Common myeloid progenitor, CD34-positive (primary cell): Measurements from ENCODE around the gene SMARCC2.
A peak's percentile ranks its signal among the peaks of the same experiment; 100 is the strongest.

Experiments used
- CTCF ChIA-PET: fragments of 350-600 bp; sonication (Branson Sonifier 250); formaldehyde crosslinking; loops from one replicate; lab custom pipeline; 2021; ENCODE audit warnings: antibody characterized with exemption; lab: Charles Lee
- POLR2A ChIA-PET: fragments of 350-600 bp; sonication (Branson Sonifier 250); formaldehyde crosslinking; loops from one replicate; lab custom pipeline; 2021; ENCODE audit warnings: antibody characterized with exemption; lab: Charles Lee
- DNase-seq, 3 donors: peaks; one replicate each; pipeline versions ENCODE4 v3.0.0 to v3.0.0-alpha.2; 2013
- H3K27ac ChIP-seq, 2 experiments: 1 replicate in 1 of 2; 2 replicates in 1 of 2; pipeline ENCODE4 v1.7.0; 2013; ENCODE audit warnings: inconsistent platforms in 2 of 2, low read length in 2 of 2, mild to moderate bottlenecking in 2 of 2, low read depth in 1 of 2, moderate library complexity in 1 of 2; ENCODE audit not compliant: severe bottlenecking in 2 of 2, insufficient read depth in 1 of 2, poor library complexity in 1 of 2
- H3K27me3 ChIP-seq, 5 experiments: replicated peaks in 2 of 5; 1 replicate in 3 of 5; 2 replicates in 2 of 5; pipeline versions ENCODE4 v1.6.1 to v1.7.0; 2013; ENCODE audit warnings: low read length in 4 of 5, mild to moderate bottlenecking in 2 of 5, moderate library complexity in 2 of 5, inconsistent platforms in 1 of 5; ENCODE audit not compliant: insufficient read depth in 5 of 5, control insufficient read depth in 4 of 5
- H3K36me3 ChIP-seq, 4 experiments: 1 replicate in 2 of 4; 2 replicates in 2 of 4; pipeline versions ENCODE4 v1.6.1 to v1.7.0; 2013; ENCODE audit warnings: low read length in 3 of 4, control low read depth in 1 of 4, mild to moderate bottlenecking in 1 of 4; ENCODE audit not compliant: control insufficient read depth in 4 of 4, insufficient read depth in 4 of 4
- H3K4me1 ChIP-seq, 4 experiments: 1 replicate in 3 of 4; 2 replicates in 1 of 4; pipeline versions ENCODE4 v1.6.1 to v1.7.1; 2013; ENCODE audit warnings: low read length in 3 of 4, mild to moderate bottlenecking in 3 of 4, control low read depth in 1 of 4, inconsistent platforms in 1 of 4, moderate library complexity in 1 of 4; ENCODE audit not compliant: control insufficient read depth in 4 of 4, insufficient read depth in 4 of 4; ENCODE audit errors: control extremely low read depth in 1 of 4
- H3K4me3 ChIP-seq, 7 experiments: 1 replicate in 4 of 7; 2 replicates in 3 of 7; pipeline versions ENCODE4 v1.5.1 to v1.7.0; 2013; ENCODE audit warnings: mild to moderate bottlenecking in 7 of 7, low read length in 6 of 7, moderate library complexity in 6 of 7, inconsistent platforms in 2 of 7, low read depth in 2 of 7, control low read depth in 1 of 7; ENCODE audit not compliant: insufficient read depth in 4 of 7, control insufficient read depth in 1 of 7; ENCODE audit errors: extremely low read depth in 1 of 7
- H3K9me3 ChIP-seq, 5 experiments: 1 replicate in 4 of 5; 2 replicates in 1 of 5; pipeline versions ENCODE4 v1.6.1 to v1.7.1; 2013; ENCODE audit warnings: low read length in 4 of 5, mild to moderate bottlenecking in 2 of 5, inconsistent platforms in 1 of 5, low read depth in 1 of 5, moderate library complexity in 1 of 5; ENCODE audit not compliant: control insufficient read depth in 4 of 5, insufficient read depth in 2 of 5; ENCODE audit errors: control extremely low read depth in 1 of 5
- WGBS: methylation state at CpG from one replicate; pipeline ENCODE4 v1.1.5; 2013; ENCODE audit not compliant: insufficient coverage; 5-methylcytosine and 5-hydroxymethylcytosine counted together

SMARCC2 gene

GRCh38 chr12:56154818-56155217 lies 34.5 kb downstream of the SMARCC2 start:
- no peaks in the 10 kb centered on the region for H3K27me3 ChIP-seq
- ChIA-PET CTCF (interaction anchor here (0.7 to 3.1 kb wide), 13 partner anchors 8 to 88 kb away, joined by 3 to 15 read pairs (median 3); partner anchors contain the start of genes ESYT1, SMARCC2 and ZC3H10), POLR2A (no interaction called here)
- H3K4me3 ChIP-seq, result no peak overlapping the region
- no peak overlapping the region for H3K27ac ChIP-seq
- DNase-seq, result no peak
- H3K9me3 ChIP-seq, result no peaks in the 10 kb centered on the region
- peaks cover 0 to 17% (median 12%) of the 10 kb centered on the region in 4 experiments for H3K36me3 ChIP-seq
- no CpG with 5 or more reads among the region's 5 CpGs for WGBS
- peaks cover 10 to 58% (median 46%) of the 10 kb centered on the region in 4 experiments for H3K4me1 ChIP-seq

- WGBS, result no CpG with 5 or more reads among the region's 1 CpG
- CTCF ChIA-PET, result interaction anchor here (0.7 to 3.1 kb wide), 13 partner anchors 9 to 87 kb away, joined by 3 to 15 read pairs (median 3); partner anchors contain the start of genes ESYT1, SMARCC2 and ZC3H10
- no peak overlapping the region for H3K27ac ChIP-seq
- no peaks in the 10 kb centered on the region for H3K9me3 ChIP-seq
- POLR2A ChIA-PET, result no interaction called here
- H3K36me3 ChIP-seq, result peaks cover 0 to 13% (median 8%) of the 10 kb centered on the region in 4 experiments
- H3K4me3 ChIP-seq, result no peak overlapping the region
- DNase-seq, result no peak
- peaks cover 6 to 53% (median 41%) of the 10 kb centered on the region in 4 experiments for H3K4me1 ChIP-seq
- H3K27me3 ChIP-seq, result no peaks in the 10 kb centered on the region
These were observed 35.0 kb downstream of the SMARCC2 start for GRCh38 chr12:56154246-56154771.

GRCh38 chr12:56153678-56154065 lies 35.6 kb downstream of the SMARCC2 start:
- peaks cover 3 to 46% (median 36%) of the 10 kb centered on the region in 4 experiments for H3K4me1 ChIP-seq
- no peak overlapping the region for H3K27ac ChIP-seq
- DNase-seq, result no peak
- ChIA-PET POLR2A (no interaction called here), CTCF (interaction anchor here (0.9 to 3.1 kb wide), 5 partner anchors 10 to 86 kb away, joined by 3 to 15 read pairs (median 4); partner anchors contain the start of gene ESYT1)
- 100% methylated on average over 3 of the region's 5 CpGs for WGBS
- no peaks in the 10 kb centered on the region for H3K27me3 ChIP-seq
- peaks cover 0 to 13% (median 8%) of the 10 kb centered on the region in 4 experiments for H3K36me3 ChIP-seq
- peak overlapping the region in 2 of 7 experiments; percentile 77 to 88 for H3K4me3 ChIP-seq
- H3K9me3 ChIP-seq, result no peaks in the 10 kb centered on the region

- WGBS, result 36% methylated on average over 3 of the region's 8 CpGs
- POLR2A ChIA-PET, result no interaction called here
- Histone ChIP-seq H3K36me3 (peaks cover 0 to 13% (median 8%) of the 10 kb centered on the region in 4 experiments), H3K4me1 (peaks cover 2 to 46% (median 36%) of the 10 kb centered on the region in 4 experiments), H3K27me3 (no peaks in the 10 kb centered on the region), H3K27ac (peak overlapping the region in 1 of 2 experiments; percentile 93), H3K9me3 (no peaks in the 10 kb centered on the region), H3K4me3 (peak overlapping the region; percentile 47 to 91 (median 83))
- CTCF ChIA-PET, result interaction anchor here (2.3 to 3.1 kb wide), 2 partner anchors 14 to 26 kb away, joined by 8 to 15 read pairs; partner anchors contain the start of gene ESYT1
- DNase-seq, result no peak
These were observed 36.3 kb downstream of the SMARCC2 start for GRCh38 chr12:56152756-56153677.

GRCh38 chr12:56152132-56152755 lies 37.0 kb downstream of the SMARCC2 start, which contains the start of gene MYL6B:
Gene MYL6B (plus strand): TSS chr12:56152587. CDS start chr12:56153919, 1,332 bp downstream.
- peaks cover 0 to 13% (median 8%) of the 10 kb centered on the region in 4 experiments for H3K36me3 ChIP-seq
- no peaks in the 10 kb centered on the region for H3K27me3 ChIP-seq
- 0% methylated on average over 16 of the region's 37 CpGs for WGBS
- H3K4me3 ChIP-seq, result peak within 1 kb of the TSS; percentile 47 to 91 (median 83)
- ChIA-PET CTCF (interaction anchor here (1.0 to 1.3 kb wide), 4 partner anchors 13 to 34 kb away, joined by 4 to 8 read pairs (median 5); partner anchors contain the start of genes ESYT1 and ZC3H10), POLR2A (interaction anchor here (1.0 to 1.4 kb wide), 2 partner anchors 24 to 70 kb away, joined by 4 to 5 read pairs; partner anchors contain the start of genes ESYT1 and RNF41)
- H3K27ac ChIP-seq, result peak within 1 kb of the TSS; percentile 85 to 93
- DNase-seq, result peak; percentile 88 to 95 (median 95)
- H3K9me3 ChIP-seq, result no peaks in the 10 kb centered on the region
- H3K4me1 ChIP-seq, result peaks cover 2 to 41% (median 33%) of the 10 kb centered on the region in 4 experiments

- Histone ChIP-seq H3K9me3 (no peaks in the 10 kb centered on the region), H3K36me3 (peaks cover 0 to 13% (median 8%) of the 10 kb centered on the region in 4 experiments), H3K27ac (peak overlapping the region; percentile 85 to 93), H3K4me1 (peaks cover 2 to 36% (median 28%) of the 10 kb centered on the region in 4 experiments), H3K4me3 (peak overlapping the region; percentile 47 to 91 (median 83)), H3K27me3 (no peaks in the 10 kb centered on the region)
- peak in 2 of 3 donors; percentile 65 to 71 for DNase-seq
- 11% methylated on average over 12 of the region's 12 CpGs for WGBS
- ChIA-PET POLR2A (interaction anchor here (1.0 to 1.4 kb wide), 2 partner anchors 24 to 70 kb away, joined by 4 to 5 read pairs; partner anchors contain the start of genes ESYT1 and RNF41), CTCF (interaction anchor here (1.0 to 1.3 kb wide), 4 partner anchors 13 to 34 kb away, joined by 4 to 8 read pairs (median 5); partner anchors contain the start of genes ESYT1 and ZC3H10)
These were observed 37.6 kb downstream of the SMARCC2 start for GRCh38 chr12:56151672-56152131.
